ENCODE measurements around the gene COX14. TPM values are rescaled to one million over a fixed set of nuclear protein-coding genes. Genes with fewer than 3 reads are reported as not detected.
A peak's percentile ranks its signal among the peaks of the same experiment; 100 is the strongest.
"Not testable (repeated sequence)": the region's sequence is repeated elsewhere in the genome, so short reads cannot be mapped to it uniquely, and the experiment has no call there.

The COX14 gene
- total RNA-seq, 1 experiment from 2014 or later: 74.0 TPM

GRCh38 chr12:50123203-50123602 is 11.2 kb downstream of the COX14 start:
- no peak for DNase-seq (ENCODE audit: low read depth)
- in situ Hi-C loops (cut with HindIII; ENCODE audit: low pct_unique_long_range_greater_than_20kb, low sequenced_read_pairs): no loop called here

- no peak for DNase-seq (ENCODE audit: low read depth)
- in situ Hi-C loops (cut with HindIII; ENCODE audit: low pct_unique_long_range_greater_than_20kb, low sequenced_read_pairs): no loop called here
These were observed 15.5 kb downstream of the COX14 start for GRCh38 chr12:50127546-50127945.

- no peak for DNase-seq (ENCODE audit: low read depth)
- in situ Hi-C loops (cut with HindIII; ENCODE audit: low pct_unique_long_range_greater_than_20kb, low sequenced_read_pairs): no loop called here
These were observed 17.3 kb downstream of the COX14 start for GRCh38 chr12:50129290-50129689.

- in situ Hi-C loops (cut with HindIII; ENCODE audit: low pct_unique_long_range_greater_than_20kb, low sequenced_read_pairs): no loop called here
- peak; percentile 43 for DNase-seq (ENCODE audit: low read depth)
These were observed 20.6 kb downstream of the COX14 start for GRCh38 chr12:50132505-50133135.

GRCh38 chr12:50142993-50143392 is 31.0 kb downstream of the COX14 start:
- DNase-seq (ENCODE audit: low read depth): no peak
- in situ Hi-C loops (cut with HindIII; ENCODE audit: low pct_unique_long_range_greater_than_20kb, low sequenced_read_pairs): no loop called here

- in situ Hi-C loops (cut with HindIII; ENCODE audit: low pct_unique_long_range_greater_than_20kb, low sequenced_read_pairs): no loop called here
These were observed 33.4 kb downstream of the COX14 start for GRCh38 chr12:50145439-50145838.

GRCh38 chr12:50147281-50147680 is 35.2 kb downstream of the COX14 start:
- DNase-seq (ENCODE audit: low read depth): no peak
- in situ Hi-C loops (cut with HindIII; ENCODE audit: low pct_unique_long_range_greater_than_20kb, low sequenced_read_pairs): no loop called here

More at GRCh38 chr12:50145439-50145838, 33.4 kb downstream of the COX14 start:
- DNase-seq (ENCODE audit: low read depth): no peak

- in situ Hi-C loops (cut with HindIII; ENCODE audit: low pct_unique_long_range_greater_than_20kb, low sequenced_read_pairs); DNase-seq (ENCODE audit: low read depth): not testable (repeated sequence)
These were observed 36.0 kb downstream of the COX14 start for GRCh38 chr12:50148011-50148410.

GRCh38 chr12:50149311-50149710 is 37.3 kb downstream of the COX14 start:
- no peak for DNase-seq (ENCODE audit: low read depth)
- in situ Hi-C loops (cut with HindIII; ENCODE audit: low pct_unique_long_range_greater_than_20kb, low sequenced_read_pairs): no loop called here

GRCh38 chr12:50151047-50151687 is 39.1 kb downstream of the COX14 start:
- no peak for DNase-seq (ENCODE audit: low read depth)
- in situ Hi-C loops (cut with HindIII; ENCODE audit: low pct_unique_long_range_greater_than_20kb, low sequenced_read_pairs): loop anchor here (10.0 kb wide), 1 partner anchor 186 kb away; the partner anchor contains the start of gene AQP5

GRCh38 chr12:50154947-50155346 is 42.9 kb downstream of the COX14 start:
- in situ Hi-C loops (cut with HindIII; ENCODE audit: low pct_unique_long_range_greater_than_20kb, low sequenced_read_pairs): loop anchor here (10.0 kb wide), 1 partner anchor 190 kb away; the partner anchor contains the start of gene AQP5
- not testable (repeated sequence) for DNase-seq (ENCODE audit: low read depth)

GRCh38 chr12:50156641-50157040 is 44.6 kb downstream of the COX14 start:
- in situ Hi-C loops (cut with HindIII; ENCODE audit: low pct_unique_long_range_greater_than_20kb, low sequenced_read_pairs): loop anchor here (10.0 kb wide), 1 partner anchor 192 kb away; the partner anchor contains the start of gene AQP5

GRCh38 chr12:50157259-50157658 is 45.2 kb downstream of the COX14 start:
- DNase-seq (ENCODE audit: low read depth): no peak
- in situ Hi-C loops (cut with HindIII; ENCODE audit: low pct_unique_long_range_greater_than_20kb, low sequenced_read_pairs): loop anchor here (10.0 kb wide), 1 partner anchor 192 kb away; the partner anchor contains the start of gene AQP5

More at GRCh38 chr12:50156641-50157040, 44.6 kb downstream of the COX14 start:
- DNase-seq (ENCODE audit: low read depth): no peak

- in situ Hi-C loops (cut with HindIII; ENCODE audit: low pct_unique_long_range_greater_than_20kb, low sequenced_read_pairs): no loop called here
- DNase-seq (ENCODE audit: low read depth): no peak
These were observed 48.6 kb downstream of the COX14 start for GRCh38 chr12:50160643-50161042.

GRCh38 chr12:50162230-50162629 is 50.2 kb downstream of the COX14 start:
- DNase-seq (ENCODE audit: low read depth): no peak
- in situ Hi-C loops (cut with HindIII; ENCODE audit: low pct_unique_long_range_greater_than_20kb, low sequenced_read_pairs): no loop called here

- DNase-seq (ENCODE audit: low read depth): no peak
- in situ Hi-C loops (cut with HindIII; ENCODE audit: low pct_unique_long_range_greater_than_20kb, low sequenced_read_pairs): no loop called here
These were observed 52.9 kb downstream of the COX14 start for GRCh38 chr12:50164963-50165362.

GRCh38 chr12:50166799-50167048 is 54.7 kb downstream of the COX14 start:
- in situ Hi-C loops (cut with HindIII; ENCODE audit: low pct_unique_long_range_greater_than_20kb, low sequenced_read_pairs): no loop called here
- no peak for DNase-seq (ENCODE audit: low read depth)

GRCh38 chr12:50167049-50167828 is 55.2 kb downstream of the COX14 start, which contains the start of gene CERS5:
Gene CERS5 (minus strand): TSS chr12:50167369. CDS start chr12:50167297, 72 bp downstream.
- peak; percentile 100 for DNase-seq (ENCODE audit: low read depth)
- in situ Hi-C loops (cut with HindIII; ENCODE audit: low pct_unique_long_range_greater_than_20kb, low sequenced_read_pairs): no loop called here
